H9 (cell line): ENCODE results near the gene ADRM1. TPM values are rescaled to one million over a fixed set of nuclear protein-coding genes. Genes with fewer than 3 reads are reported as not detected.

Experiments used
- DNase-seq: peaks from one replicate; pipeline ENCODE4 v3.0.0-alpha.2; 2017
- H2AFZ ChIP-seq: one replicate; pipeline ENCODE4 v1.6.1; 2013; ENCODE audit warnings: mild to moderate bottlenecking, low read length, control low read depth, moderate library complexity
- H2AK5ac ChIP-seq: 2 replicates; pipeline ENCODE4 v1.6.1; 2013; ENCODE audit warnings: low read length, control low read depth, mixed read lengths; ENCODE audit not compliant: insufficient read length
- H2BK120ac ChIP-seq: one replicate; pipeline ENCODE4 v1.6.1; 2013; ENCODE audit warnings: low read depth, mild to moderate bottlenecking, low read length, control low read depth, inconsistent platforms; ENCODE audit not compliant: poor library complexity, severe bottlenecking
- H2BK12ac ChIP-seq: 2 replicates; pipeline ENCODE4 v1.6.1; 2013; ENCODE audit warnings: low read length, control low read depth, mixed read lengths, low read depth; ENCODE audit not compliant: insufficient read length
- H2BK15ac ChIP-seq: 2 replicates; pipeline ENCODE4 v1.6.1; 2013; ENCODE audit warnings: low read depth, low read length, control low read depth
- H2BK20ac ChIP-seq: one replicate; pipeline ENCODE4 v1.6.1; 2013; ENCODE audit warnings: low read depth, mild to moderate bottlenecking, low read length, control low read depth, inconsistent platforms; ENCODE audit not compliant: poor library complexity, severe bottlenecking
- H2BK5ac ChIP-seq: 2 replicates; pipeline ENCODE4 v1.6.1; 2013; ENCODE audit warnings: low read length, control low read depth, mixed read lengths; ENCODE audit not compliant: insufficient read length
- H3K14ac ChIP-seq: 2 replicates; pipeline ENCODE4 v1.6.1; 2013; ENCODE audit warnings: low read length, control low read depth; ENCODE audit not compliant: insufficient read depth
- H3K18ac ChIP-seq: 2 replicates; pipeline ENCODE4 v1.6.1; 2013; ENCODE audit warnings: low read depth, mild to moderate bottlenecking, mixed read lengths, low read length, control low read depth; ENCODE audit not compliant: insufficient read length
- H3K23ac ChIP-seq: 2 replicates; pipeline ENCODE4 v1.6.1; 2013; ENCODE audit warnings: low read length, control low read depth, mixed read lengths, low read depth; ENCODE audit not compliant: insufficient read length
- H3K23me2 ChIP-seq: 2 replicates; pipeline ENCODE4 v1.6.1; 2013; ENCODE audit warnings: low read depth, mild to moderate bottlenecking, mixed read lengths, low read length, control low read depth; ENCODE audit not compliant: insufficient read length, poor library complexity, severe bottlenecking
- H3K27ac ChIP-seq: 2 replicates; pipeline ENCODE4 v1.5.1; 2013; ENCODE audit warnings: low read length, control low read depth, mixed read lengths, low read depth; ENCODE audit not compliant: insufficient read length
- H3K27me3 ChIP-seq: 2 replicates; pipeline ENCODE4 v1.6.1; 2013; ENCODE audit warnings: low read length, control low read depth, inconsistent platforms; ENCODE audit not compliant: insufficient read depth
- H3K4ac ChIP-seq: 2 replicates; pipeline ENCODE4 v1.6.1; 2013; ENCODE audit warnings: low read depth, mild to moderate bottlenecking, control low read depth, inconsistent platforms, low read length, moderate library complexity
- H3K4me1 ChIP-seq: 2 replicates; pipeline ENCODE4 v1.6.1; 2013; ENCODE audit warnings: low read length, control low read depth, inconsistent platforms; ENCODE audit not compliant: insufficient read depth
- H3K4me2 ChIP-seq: 2 replicates; pipeline ENCODE4 v1.6.1; 2013; ENCODE audit warnings: low read length, control low read depth, mixed read lengths; ENCODE audit not compliant: insufficient read length, insufficient read depth
- H3K56ac ChIP-seq: 2 replicates; pipeline ENCODE4 v1.6.1; 2013; ENCODE audit warnings: low read depth, mild to moderate bottlenecking, mixed read lengths, low read length, control low read depth; ENCODE audit not compliant: insufficient read length
- H3K79me1 ChIP-seq: 2 replicates; pipeline ENCODE4 v1.6.1; 2013; ENCODE audit warnings: low read depth, mild to moderate bottlenecking, moderate library complexity, low read length, control low read depth, inconsistent platforms; ENCODE audit not compliant: insufficient read depth, poor library complexity, severe bottlenecking
- H3K79me2 ChIP-seq: 2 replicates; pipeline ENCODE4 v1.6.1; 2013; ENCODE audit warnings: low read length, control low read depth, inconsistent platforms; ENCODE audit not compliant: insufficient read depth
- H3K9ac ChIP-seq: 2 replicates; pipeline ENCODE4 v1.6.1; 2013; ENCODE audit warnings: low read length, control low read depth, mixed read lengths; ENCODE audit not compliant: insufficient read length; ENCODE audit errors: extremely low read depth
- H3K9me3 ChIP-seq: one replicate; pipeline ENCODE4 v1.6.1; 2013; ENCODE audit warnings: low read depth, low read length, inconsistent platforms; ENCODE audit not compliant: control insufficient read depth
- H3T11ph ChIP-seq: one replicate; pipeline ENCODE4 v1.6.1; 2013; ENCODE audit warnings: mild to moderate bottlenecking, low read length, control low read depth, inconsistent platforms
- H4K20me1 ChIP-seq: one replicate; pipeline ENCODE4 v1.6.1; 2013; ENCODE audit not compliant: control insufficient read depth, insufficient read length, insufficient read depth
- H4K5ac ChIP-seq: 2 replicates; pipeline ENCODE4 v1.6.1; 2013; ENCODE audit warnings: low read depth, mild to moderate bottlenecking, mixed read lengths, low read length, control low read depth; ENCODE audit not compliant: insufficient read length
- H4K8ac ChIP-seq: replicated peaks from 2 replicates; pipeline ENCODE4 v1.6.1; 2013; ENCODE audit warnings: low read length, control low read depth, mixed read lengths, low read depth; ENCODE audit not compliant: insufficient read length
- H4K91ac ChIP-seq: 2 replicates; pipeline ENCODE4 v1.6.1; 2013; ENCODE audit warnings: low read depth, mild to moderate bottlenecking, moderate library complexity, mixed read lengths, low read length, control low read depth; ENCODE audit not compliant: insufficient read length
- H3K27ac Mint-ChIP-seq, 3 experiments: 2 replicates in 2 of 3; 3 replicates in 1 of 3; pipeline ENCODE4 v1.8.0; 2020 to 2021; ENCODE audit warnings: mixed read lengths in 3 of 3, mild to moderate bottlenecking in 1 of 3, moderate library complexity in 1 of 3
- H3K27me3 Mint-ChIP-seq: 2 replicates; pipeline ENCODE4 v1.8.0; 2021; ENCODE audit warnings: low read depth, mild to moderate bottlenecking, moderate library complexity, mixed read lengths
- H3K36me3 Mint-ChIP-seq, 3 experiments: 2 replicates in 2 of 3; 3 replicates in 1 of 3; pipeline ENCODE4 v1.8.0; 2020 to 2021; ENCODE audit warnings: low read depth in 3 of 3, mixed read lengths in 3 of 3; ENCODE audit not compliant: insufficient read depth in 1 of 3
- H3K4me1 Mint-ChIP-seq, 2 experiments: 2 replicates each; pipeline ENCODE4 v1.8.0; 2020; ENCODE audit warnings: mixed read lengths in 2 of 2
- H3K4me3 Mint-ChIP-seq, 2 experiments: 2 replicates in 1 of 2; 3 replicates in 1 of 2; pipeline ENCODE4 v1.8.0; 2020 to 2021; ENCODE audit warnings: mild to moderate bottlenecking in 2 of 2, mixed read lengths in 2 of 2, moderate library complexity in 1 of 2
- H3K9me3 Mint-ChIP-seq, 2 experiments: 2 replicates in 1 of 2; 3 replicates in 1 of 2; pipeline ENCODE4 v1.8.0; 2020; ENCODE audit warnings: mild to moderate bottlenecking in 2 of 2, mixed read lengths in 2 of 2, moderate library complexity in 1 of 2
- WGBS: extraction: QIAGEN DNeasy Blood & Tissue Kit; methylation state at CpG from one replicate; pipeline ENCODE4 v1.1.7; 2013; ENCODE audit warnings: missing lambda C conversion rate, low lambda C conversion rate, mixed read lengths; ENCODE audit not compliant: insufficient read length; ENCODE audit errors: extremely low coverage; 5-methylcytosine and 5-hydroxymethylcytosine counted together
- total RNA-seq: library from RNA; stranded (reverse); gene quantifications from 2 replicates; pipeline ENCODE4 v1.2.1, GENCODE V29; 2021
- TF ChIP-seq, protein P1 (sequence below): fragments of 200-600 bp; sonication (generic); conservative IDR thresholded peaks from 3 replicates; pipeline ENCODE4 v1.8.0; 2021; ENCODE audit warnings: antibody characterized with exemption, mild to moderate bottlenecking

Gene ADRM1
- total RNA-seq, 1 experiment from 2014 or later = 153 TPM

GRCh38 chr20:62316331-62317166 is 13.8 kb downstream of the ADRM1 start:
- Histone ChIP-seq H2AFZ (no peak overlapping the region), H4K91ac (no peak overlapping the region)
- TF ChIP-seq, protein P1, sequence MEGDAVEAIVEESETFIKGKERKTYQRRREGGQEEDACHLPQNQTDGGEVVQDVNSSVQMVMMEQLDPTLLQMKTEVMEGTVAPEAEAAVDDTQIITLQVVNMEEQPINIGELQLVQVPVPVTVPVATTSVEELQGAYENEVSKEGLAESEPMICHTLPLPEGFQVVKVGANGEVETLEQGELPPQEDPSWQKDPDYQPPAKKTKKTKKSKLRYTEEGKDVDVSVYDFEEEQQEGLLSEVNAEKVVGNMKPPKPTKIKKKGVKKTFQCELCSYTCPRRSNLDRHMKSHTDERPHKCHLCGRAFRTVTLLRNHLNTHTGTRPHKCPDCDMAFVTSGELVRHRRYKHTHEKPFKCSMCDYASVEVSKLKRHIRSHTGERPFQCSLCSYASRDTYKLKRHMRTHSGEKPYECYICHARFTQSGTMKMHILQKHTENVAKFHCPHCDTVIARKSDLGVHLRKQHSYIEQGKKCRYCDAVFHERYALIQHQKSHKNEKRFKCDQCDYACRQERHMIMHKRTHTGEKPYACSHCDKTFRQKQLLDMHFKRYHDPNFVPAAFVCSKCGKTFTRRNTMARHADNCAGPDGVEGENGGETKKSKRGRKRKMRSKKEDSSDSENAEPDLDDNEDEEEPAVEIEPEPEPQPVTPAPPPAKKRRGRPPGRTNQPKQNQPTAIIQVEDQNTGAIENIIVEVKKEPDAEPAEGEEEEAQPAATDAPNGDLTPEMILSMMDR = no peak

More at GRCh38 chr20:62316331-62317166, 13.8 kb downstream of the ADRM1 start:
- Mint-ChIP-seq H3K36me3 (peaks cover 29 to 78% (median 68%) of the 10 kb centered on the region in 3 experiments), H3K4me3 (no peak overlapping the region; a peak in 1 of 5 replicates), H3K27ac (no peak overlapping the region), H3K4me1 (no peaks in the 10 kb centered on the region), H3K27me3 (no peaks in the 10 kb centered on the region), H3K9me3 (peaks cover 3 to 23% of the 10 kb centered on the region in 2 experiments; a peak in 3 of 5 replicates)
- Histone ChIP-seq H3K18ac (no peak overlapping the region), H3K14ac (no peak overlapping the region), H3K56ac (no peak overlapping the region), H3K79me2 (no peaks in the 10 kb centered on the region), H3K9ac (no peak overlapping the region), H3K23me2 (no peaks in the 10 kb centered on the region), H2BK20ac (no peak overlapping the region), H3T11ph (no peak overlapping the region), H2BK15ac (no peak overlapping the region), H3K4ac (no peak overlapping the region), H3K9me3 (no peaks in the 10 kb centered on the region), H4K20me1 (no peaks in the 10 kb centered on the region), H3K4me1 (no peaks in the 10 kb centered on the region), H4K5ac (no peak overlapping the region), H2BK5ac (no peak overlapping the region), H3K23ac (no peak overlapping the region), H3K4me2 (no peak overlapping the region), H2BK12ac (no peak overlapping the region), H2AK5ac (no peak overlapping the region), H3K27me3 (no peaks in the 10 kb centered on the region), H3K79me1 (no peaks in the 10 kb centered on the region), H4K8ac (no peak overlapping the region), H2BK120ac (no peak overlapping the region), H3K27ac (no peak overlapping the region)
- no peak for DNase-seq
- no CpG with 5 or more reads among the region's 40 CpGs for WGBS
